GM23338 (cell line): ENCODE results near the gene PLEKHS1. TPM values are rescaled to one million over a fixed set of nuclear protein-coding genes. Genes with fewer than 3 reads are reported as not detected.

ENCODE experiments used
- ATAC-seq: fragments of 200-7000 bp; cut with Tn5 transposase; 3 replicates; pipeline ENCODE4 v1.9.1; 2020
- DNase-seq: peaks from one replicate; pipeline ENCODE4 v3.0.0-alpha.2; 2015; ENCODE audit warnings: low spot score
- H2AFZ ChIP-seq: fragments of 200-600 bp; sonication (generic); 2 replicates; pipeline ENCODE4 v1.8.0; 2016; ENCODE audit warnings: antibody characterized with exemption, mild to moderate bottlenecking, moderate library complexity
- H3F3A ChIP-seq: fragments of 200-600 bp; sonication (generic); replicated peaks from 2 replicates; pipeline ENCODE4 v1.8.0; 2017; ENCODE audit warnings: antibody characterized with exemption, mixed run types, low read depth
- H3K27ac ChIP-seq: fragments of 200-600 bp; sonication (generic); 2 replicates; pipeline ENCODE4 v1.6.1; 2016; ENCODE audit warnings: low read depth
- H3K27me3 ChIP-seq: fragments of 200-600 bp; sonication (generic); 2 replicates; pipeline ENCODE4 v1.8.0; 2016; ENCODE audit warnings: mild to moderate bottlenecking, mixed run types, moderate library complexity; ENCODE audit not compliant: insufficient read depth
- H3K36me3 ChIP-seq: fragments of 200-600 bp; sonication (generic); 2 replicates; pipeline ENCODE4 v1.8.0; 2016; ENCODE audit warnings: mild to moderate bottlenecking; ENCODE audit not compliant: insufficient read depth
- H3K4me1 ChIP-seq: fragments of 200-600 bp; sonication (generic); 2 replicates; pipeline ENCODE4 v1.8.0; 2016; ENCODE audit warnings: mild to moderate bottlenecking, moderate library complexity; ENCODE audit not compliant: insufficient read depth
- H3K4me2 ChIP-seq: fragments of 200-600 bp; sonication (generic); 2 replicates; pipeline ENCODE4 v1.7.1; 2017; ENCODE audit warnings: mixed run types
- H3K4me3 ChIP-seq: fragments of 200-600 bp; sonication (generic); 2 replicates; pipeline ENCODE4 v1.6.1; 2016; ENCODE audit warnings: mixed run types
- H3K79me2 ChIP-seq: fragments of 200-600 bp; sonication (generic); replicated peaks from 2 replicates; pipeline ENCODE4 v1.8.0; 2017; ENCODE audit warnings: mild to moderate bottlenecking; ENCODE audit not compliant: insufficient read depth
- H3K9me2 ChIP-seq: fragments of 200-600 bp; sonication (generic); 2 replicates; pipeline ENCODE4 v1.8.0; 2017; ENCODE audit not compliant: insufficient read depth
- H4K20me1 ChIP-seq: fragments of 200-600 bp; sonication (generic); replicated peaks from 2 replicates; pipeline ENCODE4 v1.8.0; 2017; ENCODE audit warnings: mild to moderate bottlenecking; ENCODE audit not compliant: insufficient read depth
- H3K27ac Mint-ChIP-seq: 2 replicates; pipeline ENCODE4 v1.8.0; 2020; ENCODE audit warnings: inconsistent platforms, mild to moderate bottlenecking, moderate library complexity, mixed read lengths
- H3K27me3 Mint-ChIP-seq: 3 replicates; pipeline ENCODE4 v1.8.0; 2022; ENCODE audit warnings: low read depth, mild to moderate bottlenecking, moderate library complexity, mixed read lengths, inconsistent platforms; ENCODE audit not compliant: insufficient read depth, poor library complexity
- H3K36me3 Mint-ChIP-seq: 3 replicates; pipeline ENCODE4 v1.8.0; 2021; ENCODE audit warnings: low read depth, mild to moderate bottlenecking, inconsistent platforms, moderate library complexity, mixed read lengths
- H3K4me1 Mint-ChIP-seq: 3 replicates; pipeline ENCODE4 v1.8.0; 2020; ENCODE audit warnings: mild to moderate bottlenecking, inconsistent platforms, mixed read lengths
- H3K4me3 Mint-ChIP-seq: 3 replicates; pipeline ENCODE4 v1.8.0; 2021; ENCODE audit warnings: moderate library complexity, mild to moderate bottlenecking, inconsistent platforms, mixed read lengths
- H3K9me3 Mint-ChIP-seq: 3 replicates; pipeline ENCODE4 v1.8.0; 2020; ENCODE audit warnings: moderate library complexity, mild to moderate bottlenecking, inconsistent platforms, mixed read lengths
- CREB1 ChIP-seq: fragments of 250-450 bp; sonication (Bioruptor Pico); IDR thresholded peaks from 2 replicates; pipeline ENCODE4 v1.5.0; 2020; ENCODE audit warnings: low read depth, mild to moderate bottlenecking, moderate library complexity
- CTCF ChIP-seq, 2 experiments: fragments of 200-600 bp in 1 of 2; sonication (generic) in 1 of 2; conservative IDR thresholded peaks; 2 replicates each; pipeline versions ENCODE4 v1.5.1 to v1.6.1; 2016 to 2017; ENCODE audit warnings: antibody characterized with exemption in 2 of 2, low read depth in 2 of 2, mild to moderate bottlenecking in 2 of 2, moderate library complexity in 1 of 2
- ETS1 ChIP-seq: IDR thresholded peaks from 2 replicates; pipeline ENCODE4 v1.6.1; 2016; ENCODE audit warnings: antibody characterized with exemption
- EZH2 ChIP-seq: fragments of 200-600 bp; sonication (generic); IDR thresholded peaks from one replicate; pipeline ENCODE4 v1.8.0; 2017; ENCODE audit warnings: antibody characterized with exemption, mild to moderate bottlenecking, low read depth; ENCODE audit not compliant: unreplicated experiment
- EZH2phosphoT487 ChIP-seq: fragments of 200-600 bp; sonication (generic); IDR thresholded peaks from one replicate; pipeline ENCODE4 v1.8.1; 2018; ENCODE audit warnings: antibody characterized with exemption; ENCODE audit not compliant: unreplicated experiment
- JUNB ChIP-seq: IDR thresholded peaks from one replicate; pipeline ENCODE4 v1.6.1; 2016; ENCODE audit warnings: antibody characterized with exemption; ENCODE audit not compliant: unreplicated experiment
- NANOG ChIP-seq: IDR thresholded peaks from 2 replicates; pipeline ENCODE4 v1.6.1; 2016; ENCODE audit warnings: antibody characterized with exemption, borderline replicate concordance
- POLR2AphosphoS5 ChIP-seq: IDR thresholded peaks from 2 replicates; pipeline ENCODE4 v1.6.1; 2016; ENCODE audit warnings: antibody characterized with exemption, low read depth
- ZNF114 ChIP-seq: fragments of 250-450 bp; sonication (Bioruptor Pico); IDR thresholded peaks from 2 replicates; pipeline ENCODE4 v1.5.0; 2020; ENCODE audit warnings: mild to moderate bottlenecking, moderate library complexity
- ZNF331 ChIP-seq: fragments of 250-450 bp; sonication (Bioruptor Pico); IDR thresholded peaks from 2 replicates; pipeline ENCODE4 v1.5.0; 2020; ENCODE audit warnings: low read depth, mild to moderate bottlenecking, moderate library complexity
- ZNF462 ChIP-seq: fragments of 250-450 bp; sonication (Bioruptor Pico); IDR thresholded peaks from 2 replicates; pipeline ENCODE4 v1.5.0; 2020; ENCODE audit warnings: mild to moderate bottlenecking, moderate library complexity
- polyA plus RNA-seq: library from polyadenylated mRNA; unstranded; fragments of >200 nt; fragmentation: Nextera tagmentation; extraction: Ambion mirVana; gene quantifications from 2 replicates; pipeline ENCODE4 v1.2.1, GENCODE V29; 2016
- total RNA-seq: library from RNA; depleted of rRNA; stranded (reverse); fragments of >200 nt; shearing (Covaris generic); gene quantifications from 2 replicates; pipeline ENCODE4 v1.2.3, GENCODE V29; 2014

PLEKHS1 gene
- total and polyA plus RNA-seq, 2 experiments from 2014 or later: not detected

- no peaks in the 10 kb centered on the region for H3K4me1 ChIP-seq
- H3K4me2 ChIP-seq: no peak overlapping the region
- Mint-ChIP-seq H3K27me3 (no peaks in the 10 kb centered on the region), H3K9me3 (no peaks in the 10 kb centered on the region), H3K36me3 (no peaks in the 10 kb centered on the region), H3K4me1 (peaks cover 13% of the 10 kb centered on the region), H3K4me3 (no peak overlapping the region), H3K27ac (no peak overlapping the region; the same call in 1 of the 2 replicates)
- H3K79me2 ChIP-seq: no peaks in the 10 kb centered on the region
- H3F3A ChIP-seq: no peaks in the 10 kb centered on the region
- H2AFZ ChIP-seq: no peak overlapping the region
- DNase-seq (peak; percentile 18), ATAC-seq (peak; percentile 54)
- H4K20me1 ChIP-seq: no peaks in the 10 kb centered on the region
- H3K36me3 ChIP-seq: no peaks in the 10 kb centered on the region
- TF ChIP-seq JUNB (no peak), CTCF (conservative IDR thresholded peaks at IDR 0.05; ENCODE audit: low read depth in 2 of 2) (peak in 1 of 2 experiments; percentile 26; a peak in 2 of 4 replicates)
- no peaks in the 10 kb centered on the region for H3K9me2 ChIP-seq
- H3K27ac ChIP-seq: no peak overlapping the region
- H3K4me3 ChIP-seq: no peak overlapping the region
- H3K27me3 ChIP-seq: no peaks in the 10 kb centered on the region
Observed at GRCh38 chr10:113735913-113736312, 15.6 kb upstream of the PLEKHS1 start.

- H3K4me2 ChIP-seq: no peak overlapping the region
- H3K4me3 ChIP-seq: no peak overlapping the region
- H3K27ac ChIP-seq: peak overlapping the region; percentile 40; the same call in 1 of the 2 replicates
- DNase-seq: no peak
- Mint-ChIP-seq H3K27me3 (no peaks in the 10 kb centered on the region), H3K4me1 (peaks cover 13% of the 10 kb centered on the region), H3K27ac (no peak overlapping the region), H3K9me3 (no peaks in the 10 kb centered on the region), H3K36me3 (no peaks in the 10 kb centered on the region), H3K4me3 (no peak overlapping the region)
- H4K20me1 ChIP-seq: no peaks in the 10 kb centered on the region
- H2AFZ ChIP-seq: no peak overlapping the region
- no peaks in the 10 kb centered on the region for H3K9me2 ChIP-seq
- ATAC-seq: no peak
- H3K4me1 ChIP-seq: no peaks in the 10 kb centered on the region
- H3K79me2 ChIP-seq: no peaks in the 10 kb centered on the region
- no peaks in the 10 kb centered on the region for H3K36me3 ChIP-seq
- no peaks in the 10 kb centered on the region for H3K27me3 ChIP-seq
- no peaks in the 10 kb centered on the region for H3F3A ChIP-seq
- no peak for TF ChIP-seq POLR2AphosphoS5
- TF ChIP-seq CREB1 (CRISPR knock-in tag): no peak
- TF ChIP-seq JUNB: no peak
- TF ChIP-seq ZNF331 (CRISPR knock-in tag): no peak
- no peak for TF ChIP-seq ZNF114
- no peak for TF ChIP-seq CTCF (conservative IDR thresholded peaks at IDR 0.05; ENCODE audit: low read depth in 2 of 2)
- TF ChIP-seq ETS1: no peak
- no peak for TF ChIP-seq ZNF462 (CRISPR knock-in tag)
- no peak for TF ChIP-seq EZH2
- no peak for TF ChIP-seq EZH2phosphoT487
- TF ChIP-seq NANOG: no peak
Observed at GRCh38 chr10:113736576-113736975, 14.9 kb upstream of the PLEKHS1 start.
